Neural cell (in vitro differentiated cells): ENCODE measurements around the gene SGSM1.

Source experiments
- EZH2 ChIP-seq: fragments of 200-600, 300-800 bp; shearing (Covaris generic), sonication (generic); IDR thresholded peaks from 2 replicates; pipeline ENCODE4 v1.6.1; 2014; ENCODE audit warnings: antibody characterized with exemption, low read length, borderline replicate concordance, mild to moderate bottlenecking; ENCODE audit not compliant: insufficient read depth, poor library complexity, severe bottlenecking
- RAD21 ChIP-seq: fragments of 450-650 bp; conservative IDR thresholded peaks from 2 replicates; pipeline ENCODE4 v1.6.1; 2014; ENCODE audit warnings: antibody characterized with exemption, mild to moderate bottlenecking, moderate library complexity
- TAF1 ChIP-seq: IDR thresholded peaks from 2 replicates; pipeline ENCODE4 v1.6.1; 2012; ENCODE audit warnings: low read depth
- TF ChIP-seq, protein P1 (sequence below): fragments of 450-650 bp; IDR thresholded peaks from 2 replicates; pipeline ENCODE4 v1.5.1; 2014; ENCODE audit warnings: antibody characterized with exemption, mild to moderate bottlenecking, moderate library complexity; ENCODE audit not compliant: poor library complexity, severe bottlenecking
- TF ChIP-seq, protein P2 (sequence below): IDR thresholded peaks from 2 replicates; pipeline ENCODE4 v1.6.1; 2012; ENCODE audit warnings: borderline replicate concordance

DNA sequence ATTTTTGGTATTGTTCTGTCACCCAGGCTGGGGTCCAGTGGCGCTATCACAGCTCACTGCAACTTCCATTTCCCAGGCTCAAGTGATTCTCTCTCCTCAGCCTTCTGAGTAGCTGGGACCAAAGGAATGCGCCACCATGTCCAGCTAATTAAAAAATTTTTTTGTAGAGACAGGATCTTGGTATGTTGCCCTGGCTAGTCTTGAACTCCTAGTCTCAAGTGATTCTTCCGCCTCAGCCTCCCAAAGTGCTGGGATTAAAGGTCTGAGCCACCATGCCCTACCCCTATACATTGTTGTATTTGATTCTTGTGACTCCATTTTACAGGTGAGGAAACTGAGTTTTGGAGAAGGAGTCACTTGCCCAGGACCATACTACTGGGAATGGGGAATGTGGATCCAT, 158.4 kb downstream of the SGSM1 start:
- no peak for TF ChIP-seq EZH2
- TF ChIP-seq, protein P1, sequence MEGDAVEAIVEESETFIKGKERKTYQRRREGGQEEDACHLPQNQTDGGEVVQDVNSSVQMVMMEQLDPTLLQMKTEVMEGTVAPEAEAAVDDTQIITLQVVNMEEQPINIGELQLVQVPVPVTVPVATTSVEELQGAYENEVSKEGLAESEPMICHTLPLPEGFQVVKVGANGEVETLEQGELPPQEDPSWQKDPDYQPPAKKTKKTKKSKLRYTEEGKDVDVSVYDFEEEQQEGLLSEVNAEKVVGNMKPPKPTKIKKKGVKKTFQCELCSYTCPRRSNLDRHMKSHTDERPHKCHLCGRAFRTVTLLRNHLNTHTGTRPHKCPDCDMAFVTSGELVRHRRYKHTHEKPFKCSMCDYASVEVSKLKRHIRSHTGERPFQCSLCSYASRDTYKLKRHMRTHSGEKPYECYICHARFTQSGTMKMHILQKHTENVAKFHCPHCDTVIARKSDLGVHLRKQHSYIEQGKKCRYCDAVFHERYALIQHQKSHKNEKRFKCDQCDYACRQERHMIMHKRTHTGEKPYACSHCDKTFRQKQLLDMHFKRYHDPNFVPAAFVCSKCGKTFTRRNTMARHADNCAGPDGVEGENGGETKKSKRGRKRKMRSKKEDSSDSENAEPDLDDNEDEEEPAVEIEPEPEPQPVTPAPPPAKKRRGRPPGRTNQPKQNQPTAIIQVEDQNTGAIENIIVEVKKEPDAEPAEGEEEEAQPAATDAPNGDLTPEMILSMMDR: no peak
- no peak for TF ChIP-seq TAF1
- TF ChIP-seq, protein P2, sequence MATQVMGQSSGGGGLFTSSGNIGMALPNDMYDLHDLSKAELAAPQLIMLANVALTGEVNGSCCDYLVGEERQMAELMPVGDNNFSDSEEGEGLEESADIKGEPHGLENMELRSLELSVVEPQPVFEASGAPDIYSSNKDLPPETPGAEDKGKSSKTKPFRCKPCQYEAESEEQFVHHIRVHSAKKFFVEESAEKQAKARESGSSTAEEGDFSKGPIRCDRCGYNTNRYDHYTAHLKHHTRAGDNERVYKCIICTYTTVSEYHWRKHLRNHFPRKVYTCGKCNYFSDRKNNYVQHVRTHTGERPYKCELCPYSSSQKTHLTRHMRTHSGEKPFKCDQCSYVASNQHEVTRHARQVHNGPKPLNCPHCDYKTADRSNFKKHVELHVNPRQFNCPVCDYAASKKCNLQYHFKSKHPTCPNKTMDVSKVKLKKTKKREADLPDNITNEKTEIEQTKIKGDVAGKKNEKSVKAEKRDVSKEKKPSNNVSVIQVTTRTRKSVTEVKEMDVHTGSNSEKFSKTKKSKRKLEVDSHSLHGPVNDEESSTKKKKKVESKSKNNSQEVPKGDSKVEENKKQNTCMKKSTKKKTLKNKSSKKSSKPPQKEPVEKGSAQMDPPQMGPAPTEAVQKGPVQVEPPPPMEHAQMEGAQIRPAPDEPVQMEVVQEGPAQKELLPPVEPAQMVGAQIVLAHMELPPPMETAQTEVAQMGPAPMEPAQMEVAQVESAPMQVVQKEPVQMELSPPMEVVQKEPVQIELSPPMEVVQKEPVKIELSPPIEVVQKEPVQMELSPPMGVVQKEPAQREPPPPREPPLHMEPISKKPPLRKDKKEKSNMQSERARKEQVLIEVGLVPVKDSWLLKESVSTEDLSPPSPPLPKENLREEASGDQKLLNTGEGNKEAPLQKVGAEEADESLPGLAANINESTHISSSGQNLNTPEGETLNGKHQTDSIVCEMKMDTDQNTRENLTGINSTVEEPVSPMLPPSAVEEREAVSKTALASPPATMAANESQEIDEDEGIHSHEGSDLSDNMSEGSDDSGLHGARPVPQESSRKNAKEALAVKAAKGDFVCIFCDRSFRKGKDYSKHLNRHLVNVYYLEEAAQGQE: no peak
- TF ChIP-seq RAD21: no peak
